ENCODE data around the gene DOCK11.
A peak's percentile ranks its signal among the peaks of the same experiment; 100 is the strongest.
"Not testable (repeated sequence)": the region's sequence is repeated elsewhere in the genome, so short reads cannot be mapped to it uniquely, and the experiment has no call there.

The DOCK11 gene

DNA sequence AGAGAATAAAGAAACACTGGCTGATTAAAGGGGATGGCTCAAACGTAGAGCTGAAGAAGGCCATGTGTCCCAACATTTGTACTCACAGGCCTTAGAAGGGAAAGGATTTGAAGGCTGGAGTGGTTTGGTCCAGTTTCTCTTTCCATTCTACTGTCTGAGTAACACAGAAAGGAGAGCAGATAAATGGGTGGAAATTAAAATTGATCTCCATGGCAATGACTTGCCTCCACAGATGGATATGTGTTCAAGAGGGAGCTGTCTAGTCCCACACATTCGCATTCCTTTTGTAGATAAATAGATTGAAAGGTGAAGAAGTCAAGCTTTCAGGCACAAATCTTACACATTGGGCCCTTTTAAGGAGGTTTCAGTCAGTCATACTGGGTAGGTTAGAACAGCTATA lies 74.6 kb downstream of the DOCK11 start:
- DNase-seq (ENCODE audit: low spot score), result no peak

DNA sequence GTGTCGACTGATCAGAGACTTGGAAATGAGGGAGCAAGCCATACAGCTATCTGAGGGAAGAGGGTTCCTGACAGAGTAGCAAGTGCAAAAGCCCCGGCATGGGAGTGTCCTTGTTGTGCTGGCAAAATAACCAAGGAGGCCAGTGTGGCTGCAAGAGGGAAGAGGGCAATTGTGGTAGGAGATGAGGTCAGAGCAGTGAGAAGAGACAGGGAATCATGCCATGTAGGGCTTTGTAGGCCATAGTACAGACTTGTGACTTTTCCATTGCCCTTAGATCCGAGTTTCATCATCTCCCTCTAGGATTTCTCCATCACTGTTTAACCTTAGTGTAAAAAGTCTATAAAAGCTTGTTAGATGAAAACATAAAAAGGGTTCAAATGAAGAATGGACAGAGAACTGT lies 76.2 kb downstream of the DOCK11 start:
- DNase-seq (ENCODE audit: low spot score), result no peak

DNA sequence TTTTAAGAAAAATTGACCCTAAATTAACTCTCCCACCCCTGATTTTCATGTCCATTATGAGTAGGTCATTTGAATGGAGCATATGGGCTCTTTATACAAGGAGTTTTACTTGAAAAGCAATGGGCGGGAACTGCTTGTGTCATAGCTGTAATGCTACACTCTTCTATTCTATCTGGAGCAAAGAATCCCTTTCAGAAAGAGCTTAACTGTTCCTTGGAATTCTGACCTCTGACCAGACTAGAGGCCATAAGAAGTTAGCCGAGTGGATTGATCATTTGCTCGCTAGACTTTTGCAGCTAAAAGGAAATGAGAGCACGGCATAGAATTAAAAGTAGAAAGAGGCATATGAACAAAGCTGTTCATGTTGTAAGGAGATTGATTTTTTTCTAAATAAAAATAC lies 79.1 kb downstream of the DOCK11 start:
- no peak for DNase-seq (ENCODE audit: low spot score)

DNA sequence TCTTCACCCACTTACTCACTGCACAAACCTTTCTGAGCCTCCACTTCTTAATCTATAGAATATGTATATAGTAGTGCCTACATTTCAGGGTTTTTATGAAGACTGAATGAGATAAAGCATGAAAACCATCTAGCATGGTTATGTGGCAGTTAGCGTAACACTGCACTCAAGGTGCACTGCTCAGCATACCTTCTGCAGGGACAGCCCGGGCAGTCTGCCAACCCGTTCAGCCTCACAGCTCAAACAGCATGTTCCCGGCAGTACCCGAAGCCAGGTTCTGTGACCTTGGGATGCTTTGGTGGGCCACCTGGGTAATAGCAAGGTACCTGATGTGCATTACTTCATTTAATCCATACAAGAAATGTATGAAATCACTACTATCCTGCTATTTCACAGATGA lies 81.4 kb downstream of the DOCK11 start:
- DNase-seq (ENCODE audit: low spot score), result no peak

DNA sequence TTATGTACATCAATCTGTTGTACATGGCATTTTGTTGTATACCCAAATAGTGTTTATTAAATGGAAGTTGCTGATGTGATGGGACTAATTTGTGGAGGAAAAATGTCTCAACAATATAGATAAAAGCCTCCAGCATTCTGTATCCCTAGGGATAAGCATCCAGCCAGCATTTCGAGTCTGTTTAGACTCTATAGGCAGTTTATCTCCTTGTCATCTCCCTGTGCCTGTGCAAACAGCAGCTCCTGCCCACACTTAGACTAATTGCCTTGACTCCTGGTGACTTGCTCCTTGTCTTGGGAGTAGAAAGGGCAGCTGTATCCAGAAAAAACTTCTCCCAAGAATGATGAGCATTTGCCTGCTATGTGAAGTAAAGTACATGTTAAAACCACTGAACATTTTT lies 83.8 kb downstream of the DOCK11 start:
- DNase-seq (ENCODE audit: low spot score), result no peak

DNA sequence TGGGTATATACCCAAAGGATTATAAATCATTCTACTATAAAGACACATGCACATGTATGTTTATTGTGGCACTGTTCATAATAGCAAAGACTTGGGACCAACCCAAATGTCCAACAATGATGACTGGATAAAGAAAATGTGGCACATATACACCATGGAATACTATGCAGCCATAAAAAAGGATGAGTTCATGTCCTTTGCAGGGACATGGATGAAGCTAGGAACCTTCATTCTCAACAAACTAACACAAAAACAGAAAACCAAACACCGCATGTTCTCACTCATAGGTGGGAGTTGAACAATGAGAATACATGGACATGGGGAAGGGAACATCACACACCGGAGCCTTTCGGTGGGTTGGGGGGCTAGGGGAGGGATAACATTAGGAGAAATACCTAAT lies 87.3 kb downstream of the DOCK11 start:
- not testable (repeated sequence) for DNase-seq (ENCODE audit: low spot score)

DNA sequence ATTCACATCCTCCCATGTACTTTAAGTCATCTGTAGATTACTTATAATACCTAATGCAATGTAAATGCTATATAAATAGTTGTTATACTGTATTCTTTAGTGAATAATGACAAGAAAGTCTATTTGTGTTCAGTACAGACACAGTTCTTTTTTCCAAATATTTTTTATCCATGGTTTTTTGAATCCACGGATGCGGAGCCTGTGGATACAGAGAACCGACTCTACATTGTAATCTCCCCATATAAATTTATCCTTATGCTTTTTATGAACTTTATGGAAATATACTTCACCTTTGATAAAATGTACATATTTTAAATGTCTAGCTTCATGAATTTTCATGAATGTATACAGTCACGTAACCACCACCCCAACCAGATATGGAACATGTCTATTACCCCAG lies 88.2 kb downstream of the DOCK11 start:
- DNase-seq (ENCODE audit: low spot score), result no peak

DNA sequence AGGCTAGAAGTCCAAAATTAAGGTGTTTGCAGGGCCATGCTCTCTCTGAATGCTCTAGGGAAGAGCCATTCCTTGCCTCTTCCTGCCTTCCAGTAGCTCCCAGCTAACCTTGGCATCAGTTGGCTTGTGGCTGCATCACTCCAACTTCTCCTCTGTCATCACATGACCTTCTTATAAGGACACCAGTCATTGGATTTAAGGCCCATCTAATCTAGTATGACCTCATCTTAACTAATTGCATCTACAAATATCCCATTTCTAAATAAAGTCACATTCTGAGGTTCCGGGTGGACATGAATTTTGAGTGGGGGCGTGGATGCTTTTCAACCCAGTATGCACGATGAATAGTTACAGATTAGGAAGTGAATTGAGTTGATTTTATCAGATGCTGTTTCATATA lies 89.7 kb downstream of the DOCK11 start:
- DNase-seq (ENCODE audit: low spot score), result no peak

DNA sequence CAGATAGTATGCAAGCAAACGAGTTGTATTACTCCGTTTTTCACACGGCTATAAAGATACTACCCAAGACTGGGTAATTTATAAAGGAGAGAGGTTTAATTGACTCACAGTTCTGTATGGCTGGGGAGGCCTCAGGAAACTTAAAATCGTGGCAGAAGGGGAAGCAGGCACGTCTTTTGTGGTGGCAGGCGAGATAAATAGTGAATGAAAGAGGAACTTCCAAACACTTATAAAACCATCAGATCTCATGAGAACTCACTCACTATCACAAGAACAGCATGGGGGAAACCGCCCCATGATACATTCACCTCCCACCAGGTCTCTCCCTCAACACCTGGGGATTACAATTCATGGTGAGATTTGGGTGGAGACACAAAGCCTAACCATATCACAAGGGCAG lies 90.6 kb downstream of the DOCK11 start:
- DNase-seq (ENCODE audit: low spot score), result not testable (repeated sequence)

DNA sequence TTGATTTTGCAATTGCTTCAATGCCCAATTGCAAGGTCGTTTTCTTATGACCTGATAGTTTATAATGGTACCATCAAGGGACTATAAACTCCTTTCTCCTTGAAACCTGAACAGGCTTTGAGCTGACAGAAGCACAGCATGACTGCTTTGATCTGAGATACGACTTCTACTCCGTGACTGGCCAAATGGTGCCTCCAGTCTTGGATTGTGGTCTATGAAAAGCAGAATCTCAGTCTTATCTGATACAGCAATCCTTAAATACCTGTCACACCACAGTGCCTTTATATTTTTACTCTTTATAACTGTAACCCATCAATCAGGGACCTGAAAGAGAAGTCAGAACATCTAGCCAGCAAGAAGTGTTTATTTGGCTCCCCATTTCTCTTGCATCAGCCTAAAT lies 93.1 kb downstream of the DOCK11 start:
- DNase-seq (ENCODE audit: low spot score), result no peak

DNA sequence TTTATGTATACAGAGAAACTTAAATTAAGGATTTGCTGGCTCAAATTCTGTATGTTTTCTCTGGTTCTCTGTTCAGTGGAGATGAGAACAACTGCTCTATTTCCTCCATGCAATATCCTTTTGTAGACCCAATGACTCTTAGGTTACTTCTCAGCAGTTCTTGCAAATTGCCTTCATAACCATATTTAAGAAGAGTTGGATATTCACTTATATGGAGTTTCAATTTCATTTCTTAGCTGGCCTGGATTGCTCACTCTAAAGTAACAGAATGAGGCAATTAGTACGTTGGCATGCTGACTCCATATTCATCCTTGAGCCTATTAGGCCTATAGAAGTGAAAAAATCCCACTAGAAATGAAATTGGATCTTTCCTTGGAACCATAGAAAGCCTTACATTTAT lies 93.6 kb downstream of the DOCK11 start:
- DNase-seq (ENCODE audit: low spot score), result no peak

DNA sequence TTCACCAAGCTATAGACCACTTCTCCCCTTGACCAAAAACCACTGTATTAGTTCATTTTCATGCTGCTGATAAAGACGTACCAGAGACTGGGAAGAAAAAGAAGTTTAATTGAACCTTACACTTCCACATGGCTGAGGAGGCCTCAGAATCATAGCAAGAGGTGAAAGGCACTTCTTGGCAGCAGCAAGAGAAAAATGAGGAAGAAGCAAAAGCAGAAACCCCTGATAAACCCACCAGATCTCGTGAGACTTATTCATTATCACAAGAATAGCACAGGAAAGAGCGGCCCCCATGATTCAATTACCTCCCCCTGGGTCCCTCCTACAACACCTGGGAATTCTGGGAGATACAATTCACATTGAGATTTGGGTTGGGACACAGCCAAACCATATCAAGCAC lies 97.8 kb downstream of the DOCK11 start:
- DNase-seq (ENCODE audit: low spot score), result no peak

DNA sequence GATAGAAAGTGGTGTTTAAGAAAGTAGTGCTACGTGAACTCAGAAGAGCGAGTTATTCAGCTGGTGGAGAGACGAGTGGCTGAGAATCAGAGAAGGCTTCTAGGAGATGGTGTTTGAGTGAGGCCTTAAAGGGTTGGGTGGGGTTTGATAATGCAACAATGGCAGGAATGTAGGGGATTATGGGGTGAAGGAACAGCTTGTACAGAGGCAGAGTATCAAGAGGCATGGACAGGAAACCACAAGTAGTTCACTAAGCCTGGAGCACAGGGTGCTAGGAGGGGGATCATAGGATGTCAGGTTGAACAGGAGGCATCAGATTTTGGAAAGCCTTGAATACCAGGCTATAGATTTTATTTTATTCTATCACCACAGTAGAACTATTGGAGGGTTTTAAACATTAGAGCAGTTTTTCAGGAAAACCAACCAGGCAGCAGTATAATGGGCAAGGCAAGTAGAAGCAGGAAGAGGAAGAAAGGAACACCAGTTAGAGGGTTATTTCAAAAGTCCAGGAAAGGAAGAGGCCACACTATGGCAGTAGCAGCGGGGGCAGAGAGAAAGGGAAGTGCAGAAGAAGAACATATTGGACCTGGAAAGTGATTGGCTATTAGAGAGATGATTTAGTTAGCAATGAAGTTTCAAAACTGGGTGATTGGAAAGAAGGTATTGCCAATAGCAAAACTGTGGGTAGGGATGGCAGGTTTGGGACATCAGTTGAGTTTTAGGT lies 99.2 kb downstream of the DOCK11 start:
- DNase-seq (ENCODE audit: low spot score), result no peak

DNA sequence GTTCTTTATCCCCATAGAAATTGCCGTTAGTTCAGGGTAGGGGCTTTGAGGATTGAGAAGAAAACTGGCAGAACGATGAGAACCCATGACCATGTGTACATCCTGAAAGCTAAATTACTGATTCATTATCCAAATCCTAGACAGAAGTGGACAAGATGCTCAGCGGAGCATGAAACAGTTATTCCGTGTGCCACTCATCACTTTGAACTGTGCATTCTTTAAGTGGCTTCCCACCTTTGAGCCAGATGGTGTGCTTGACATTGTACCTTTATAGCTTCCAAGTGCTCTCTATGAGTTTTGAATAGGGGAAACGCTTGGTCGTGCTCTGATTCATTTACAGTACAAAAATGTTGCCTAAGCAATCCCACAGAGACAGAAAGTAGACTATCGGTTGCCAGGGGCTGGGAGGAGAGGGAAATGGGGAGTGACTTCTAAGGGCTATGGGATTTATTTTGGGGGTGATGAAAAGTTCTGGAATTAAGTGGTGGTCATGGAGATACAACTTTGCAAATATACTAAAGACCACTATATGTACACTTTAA lies 100.0 kb downstream of the DOCK11 start:
- DNase-seq (ENCODE audit: low spot score), result no peak

DNA sequence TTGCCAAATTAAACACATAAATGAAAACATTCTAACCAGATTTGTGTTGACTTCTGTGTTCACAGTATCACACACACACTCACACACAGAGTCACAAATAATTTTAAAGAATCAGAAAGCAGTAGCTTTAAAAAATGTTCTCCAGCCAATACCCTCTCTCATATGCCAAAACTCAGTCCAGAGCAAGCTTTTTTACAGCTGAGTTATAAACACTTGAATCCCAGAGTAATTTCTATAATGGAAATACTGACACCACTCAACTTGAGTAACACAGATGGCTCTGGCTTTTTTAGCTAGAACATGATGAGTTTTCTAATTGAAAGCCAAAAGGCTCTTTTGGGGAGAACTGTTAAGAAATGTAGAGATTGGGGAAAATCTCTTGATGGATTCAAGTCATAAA lies 100.8 kb downstream of the DOCK11 start:
- DNase-seq (ENCODE audit: low spot score), result no peak

DNA sequence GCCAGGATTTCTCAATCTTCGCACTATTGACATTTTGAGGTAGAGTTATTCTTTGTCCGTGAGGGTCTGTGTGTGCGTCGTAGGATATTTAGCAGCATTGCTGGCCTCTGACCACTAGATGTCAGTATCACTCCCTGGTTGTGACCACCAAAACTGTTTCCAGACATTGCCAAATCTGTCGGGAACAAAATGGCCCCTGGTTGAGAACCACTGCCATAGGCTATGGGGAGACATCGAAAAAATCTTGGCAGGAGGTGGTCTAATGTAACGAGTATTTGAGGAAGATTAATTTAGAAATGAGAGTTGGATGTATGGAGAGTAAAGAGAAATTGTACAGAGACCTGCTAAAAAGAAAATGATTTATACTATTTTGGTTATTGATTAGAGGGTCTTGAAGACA lies 108.4 kb downstream of the DOCK11 start:
- peak; percentile 20 for DNase-seq (ENCODE audit: low spot score)

DNA sequence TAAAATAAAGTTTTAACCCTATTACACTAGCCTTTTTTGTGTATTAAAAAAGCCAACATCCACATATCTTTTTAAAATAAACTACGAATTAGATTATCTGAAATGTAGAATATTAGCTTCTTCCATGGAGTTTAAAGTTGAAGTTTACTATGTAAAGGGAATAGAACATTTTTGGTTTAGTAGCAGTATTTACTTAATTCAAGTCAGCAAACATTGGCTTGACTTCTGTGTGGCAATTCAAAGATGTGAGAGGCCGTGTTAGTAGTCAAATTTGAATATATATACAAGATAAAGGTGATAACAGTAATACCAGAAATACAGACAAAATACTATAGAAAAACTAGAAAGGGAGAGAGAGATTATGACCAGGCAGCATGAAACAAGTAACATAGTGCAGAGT lies 116.7 kb downstream of the DOCK11 start:
- DNase-seq (ENCODE audit: low spot score), result no peak

DNA sequence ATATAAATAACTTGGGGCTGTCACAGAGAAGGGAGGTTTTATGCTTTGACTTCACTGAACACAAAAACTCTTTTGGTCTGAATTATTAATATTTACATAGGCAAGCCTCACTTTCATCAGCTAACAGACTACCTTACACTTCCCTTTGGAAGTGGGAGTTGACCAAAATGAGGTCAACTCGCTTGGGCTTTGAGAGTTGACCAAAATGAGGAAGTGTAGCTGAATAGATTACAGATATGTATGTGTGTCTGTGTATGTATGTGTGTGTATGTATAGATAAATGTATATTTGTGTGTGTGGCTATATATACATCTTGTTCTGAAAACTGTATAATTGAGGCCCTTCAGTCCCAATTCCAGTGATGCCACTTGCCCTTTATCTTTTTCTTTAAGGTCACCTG lies 118.5 kb downstream of the DOCK11 start:
- no peak for DNase-seq (ENCODE audit: low spot score)

DNA sequence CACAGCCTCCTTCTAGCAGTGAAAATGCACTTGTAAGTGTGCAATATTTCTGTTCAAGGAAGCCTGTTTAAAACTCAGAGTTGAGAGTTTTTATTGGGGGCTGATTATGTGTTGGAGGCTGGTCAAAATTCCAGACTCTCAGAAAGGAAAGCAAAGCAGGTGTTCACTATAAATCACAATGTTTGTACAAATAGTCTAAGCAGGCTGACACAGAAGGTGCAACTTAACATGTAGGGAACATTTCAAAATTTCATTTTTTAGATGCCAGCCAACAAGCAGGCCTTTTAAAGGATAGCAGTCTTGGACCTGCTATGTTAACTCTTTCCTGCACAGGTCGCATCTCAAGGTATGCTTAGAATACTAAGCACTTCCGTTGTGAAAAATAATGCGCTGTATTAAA lies 119.5 kb downstream of the DOCK11 start:
- no peak for DNase-seq (ENCODE audit: low spot score)

DNA sequence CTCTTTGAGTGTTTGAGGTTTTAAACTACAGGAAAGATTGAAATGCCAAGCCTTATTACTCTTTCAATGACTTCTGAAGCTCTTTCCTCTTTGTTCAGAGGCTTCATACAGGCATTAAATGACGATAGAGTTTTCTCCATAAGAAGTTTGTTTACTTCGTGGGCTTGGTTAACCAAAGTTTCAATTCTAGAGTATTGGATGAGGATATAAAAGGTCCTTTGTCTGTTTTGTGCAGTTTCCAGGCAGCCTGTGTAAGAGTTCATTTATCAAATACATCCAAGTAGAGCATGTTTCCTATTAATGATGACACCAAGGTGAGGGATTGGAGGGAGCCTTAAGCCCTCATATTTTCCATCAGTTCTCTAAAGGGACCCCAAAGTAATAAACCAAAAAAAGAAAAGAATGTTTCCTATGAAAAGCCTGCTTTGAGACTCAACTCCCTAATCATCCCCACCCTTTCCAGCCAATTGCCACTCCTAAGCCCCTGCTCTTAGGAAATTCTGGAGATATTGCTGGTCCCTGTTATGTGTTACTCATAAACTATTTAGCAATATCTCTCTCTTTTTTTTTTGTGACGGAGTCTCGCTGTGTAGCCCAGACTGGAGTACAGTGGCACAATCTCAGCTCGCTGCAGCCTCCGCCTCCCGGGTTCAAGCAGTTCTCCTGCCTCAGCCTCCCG lies 125.6 kb downstream of the DOCK11 start:
- no peak for DNase-seq (ENCODE audit: low spot score)

DNA sequence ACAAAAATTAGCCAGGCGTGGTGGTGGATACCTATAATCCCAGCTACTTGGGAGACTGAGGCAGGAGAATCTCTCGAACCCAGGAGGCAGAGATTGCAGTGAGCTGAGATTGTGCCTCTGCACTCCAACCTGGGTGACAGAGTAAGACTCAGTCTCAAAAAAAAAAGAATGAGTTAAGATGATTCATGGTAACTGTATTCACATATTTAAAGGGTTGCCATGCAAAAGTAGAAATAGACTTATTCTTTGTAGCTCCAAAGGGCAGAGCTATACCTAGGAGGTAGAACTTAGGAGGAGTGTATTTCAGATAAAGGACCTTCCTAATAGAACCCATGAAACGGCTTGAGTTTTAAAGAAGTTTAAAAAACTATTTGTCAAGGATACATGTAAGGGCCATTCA lies 127.4 kb downstream of the DOCK11 start:
- no peak for DNase-seq (ENCODE audit: low spot score)

DNA sequence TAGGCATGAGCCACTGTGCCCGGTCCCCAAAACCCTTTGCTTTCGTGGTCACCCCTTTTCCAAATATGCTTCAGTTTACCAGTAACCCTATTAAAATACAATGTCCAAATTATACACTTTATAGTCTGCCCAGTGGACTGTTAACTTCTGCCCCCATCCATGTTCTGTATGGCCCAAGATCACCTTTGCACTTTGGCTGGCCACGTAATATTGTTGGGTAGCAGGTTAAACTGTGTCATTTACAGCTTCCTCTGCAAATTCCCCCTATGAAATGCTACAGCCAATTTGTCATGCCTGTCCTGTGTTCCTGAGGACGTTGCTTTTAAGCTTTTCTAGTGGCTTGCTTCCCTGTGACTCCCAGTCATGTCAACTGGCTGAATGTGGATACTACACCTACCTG lies 130.7 kb downstream of the DOCK11 start:
- DNase-seq (ENCODE audit: low spot score), result no peak

DNA sequence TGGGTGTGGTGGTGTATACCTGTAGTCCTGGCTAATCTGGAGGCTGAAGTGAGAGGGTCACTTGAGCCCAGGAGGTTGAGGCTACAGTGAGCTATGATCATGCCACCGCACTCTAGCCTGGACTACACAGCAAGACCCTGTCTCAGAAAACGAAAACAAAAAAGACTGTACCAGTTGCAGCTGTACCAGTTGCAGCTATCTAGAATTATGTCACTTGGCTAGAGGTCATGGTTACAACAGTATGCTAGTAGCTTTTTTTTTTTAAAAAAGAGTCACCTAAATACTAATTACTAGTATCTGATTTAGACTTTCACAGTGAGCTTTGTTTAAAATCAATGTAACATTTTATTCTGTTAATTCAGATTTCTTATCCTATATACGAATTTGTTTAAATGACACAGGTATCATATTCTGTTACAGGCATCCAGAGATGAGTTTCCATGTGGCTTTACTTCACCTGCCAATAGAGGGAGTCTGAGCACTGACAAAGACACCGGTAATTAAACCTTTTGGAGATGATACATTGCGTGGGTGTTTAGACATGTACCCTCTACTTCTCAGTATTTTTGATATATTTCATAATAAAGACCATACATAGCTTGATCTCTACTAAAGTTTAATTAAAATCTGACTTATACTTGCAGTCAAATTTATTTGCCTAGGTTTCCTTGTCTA lies 131.6 kb downstream of the DOCK11 start:
- DNase-seq (ENCODE audit: low spot score), result no peak

Data from germinal center (tissue), 1 donor.